HG02840 (cell line): ENCODE measurements around the gene CENPQ.
"Not testable (repeated sequence)": the region's sequence is repeated elsewhere in the genome, so short reads cannot be mapped to it uniquely, and the experiment has no call there.

Source experiments
- ATAC-seq: cut with Tn5 transposase; IDR thresholded peaks from one replicate; pipeline ENCODE4 v1.9.1; 2021; ENCODE audit warnings: mild to moderate bottlenecking, moderate library complexity, moderate number of reproducible peaks; ENCODE audit not compliant: unreplicated experiment, low FRiP score

CENPQ gene, protein sequence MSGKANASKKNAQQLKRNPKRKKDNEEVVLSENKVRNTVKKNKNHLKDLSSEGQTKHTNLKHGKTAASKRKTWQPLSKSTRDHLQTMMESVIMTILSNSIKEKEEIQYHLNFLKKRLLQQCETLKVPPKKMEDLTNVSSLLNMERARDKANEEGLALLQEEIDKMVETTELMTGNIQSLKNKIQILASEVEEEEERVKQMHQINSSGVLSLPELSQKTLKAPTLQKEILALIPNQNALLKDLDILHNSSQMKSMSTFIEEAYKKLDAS

GRCh38 chr6:49462927-49463611 is at the start of gene CENPQ, which contains the start of gene MMUT:
TSS of gene CENPQ (plus strand) at chr6:49463370. CDS start at chr6:49470177, 6,807 bp downstream.
TSS of gene MMUT (minus strand) at chr6:49463253. CDS start at chr6:49459466, 3,787 bp downstream.
- ATAC-seq = peak; percentile 99

GRCh38 chr6:49415358-49415757 is 47.8 kb upstream of the CENPQ start:
- ATAC-seq = no peak

GRCh38 chr6:49416195-49416594 is 47.0 kb upstream of the CENPQ start:
- no peak for ATAC-seq

- no peak for ATAC-seq
Observed at GRCh38 chr6:49423817-49424216, 39.4 kb upstream of the CENPQ start.

DNA sequence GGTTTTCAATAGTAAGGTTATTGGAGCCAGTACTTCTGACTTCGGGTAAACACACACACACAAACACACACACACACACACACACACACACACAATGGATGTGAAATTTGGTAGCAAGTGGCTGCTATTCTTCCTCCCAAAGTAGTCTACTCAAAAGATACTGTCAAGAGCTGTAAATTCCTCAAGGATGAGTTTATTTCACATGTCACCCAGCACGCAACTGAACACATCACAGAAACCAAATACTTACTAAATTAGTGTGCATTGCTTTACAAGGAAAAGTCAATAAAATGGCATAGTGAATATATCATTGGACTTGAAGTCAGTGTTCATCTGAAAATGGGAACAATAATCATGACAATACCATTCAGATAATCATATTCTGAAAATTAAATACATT is 33.0 kb upstream of the CENPQ start:
- ATAC-seq = no peak

GRCh38 chr6:49430866-49431265 is 32.3 kb upstream of the CENPQ start:
- no peak for ATAC-seq

DNA sequence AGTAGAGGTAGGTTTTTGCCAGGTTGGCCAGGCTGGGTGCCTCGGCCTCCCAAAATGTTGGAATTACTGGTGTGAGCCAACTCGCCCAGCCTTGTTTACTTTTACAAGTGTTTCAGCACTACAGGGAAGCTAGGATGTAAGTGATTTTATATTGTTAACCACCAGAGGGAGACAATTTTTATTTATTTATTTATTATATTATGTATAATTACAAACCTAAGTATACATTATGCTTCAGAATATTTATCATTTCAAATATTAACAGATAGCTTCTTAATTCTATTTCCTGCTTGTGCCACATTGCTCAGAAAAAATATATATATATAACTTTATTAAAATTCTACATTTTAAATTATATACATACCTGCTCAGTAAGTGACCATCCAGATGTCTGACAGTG is 9.9 kb upstream of the CENPQ start:
- ATAC-seq = no peak

DNA sequence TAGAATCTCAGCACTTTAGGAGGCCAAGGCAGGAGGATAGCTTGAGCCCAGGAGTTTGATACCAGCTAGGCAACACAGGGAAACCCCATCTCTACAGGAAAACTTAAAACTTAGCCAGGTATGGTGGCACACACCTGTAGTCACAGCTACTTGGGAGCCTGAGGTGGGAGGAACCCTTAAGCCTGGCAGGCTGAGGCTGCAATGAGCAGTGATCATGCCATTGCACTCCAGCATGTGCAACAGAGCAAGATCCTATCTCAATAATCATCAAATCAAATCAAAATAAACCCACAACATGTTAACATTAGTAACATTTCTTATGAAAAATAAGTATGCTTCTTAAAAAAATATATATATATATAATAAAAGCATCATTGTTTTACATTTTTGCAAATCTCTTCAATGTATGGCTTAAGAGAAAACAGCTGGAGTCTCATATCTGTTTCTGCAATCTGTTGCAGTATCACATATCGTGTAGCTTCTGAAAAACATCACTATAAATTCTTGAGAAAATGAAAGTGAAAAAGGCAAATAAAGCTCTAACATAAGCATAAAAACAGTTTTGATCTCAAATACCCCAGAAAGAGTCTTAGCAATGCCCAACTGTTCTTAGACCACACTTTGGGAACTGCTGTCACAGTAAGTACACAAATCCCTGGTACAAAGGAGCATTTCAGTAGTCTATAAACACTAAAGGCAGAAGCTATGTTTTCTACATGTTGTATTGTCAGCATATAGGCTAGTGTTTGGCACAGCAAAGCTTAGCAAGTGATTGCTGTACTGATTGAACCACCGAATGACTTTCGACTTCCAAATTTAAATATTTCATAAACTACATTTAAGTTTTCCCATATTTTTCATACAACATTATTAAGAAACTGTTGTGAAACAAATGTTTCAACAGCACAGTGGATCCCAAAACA is 8.1 kb upstream of the CENPQ start:
- peak; percentile 75 for ATAC-seq

- ATAC-seq = no peak
Observed at GRCh38 chr6:49457771-49458170, 5.4 kb upstream of the CENPQ start.

GRCh38 chr6:49462071-49462470 is 1.1 kb upstream of the CENPQ start:
- ATAC-seq = no peak

GRCh38 chr6:49462599-49462926 is 607 bp upstream of the CENPQ start:
- peak; percentile 4 for ATAC-seq

DNA sequence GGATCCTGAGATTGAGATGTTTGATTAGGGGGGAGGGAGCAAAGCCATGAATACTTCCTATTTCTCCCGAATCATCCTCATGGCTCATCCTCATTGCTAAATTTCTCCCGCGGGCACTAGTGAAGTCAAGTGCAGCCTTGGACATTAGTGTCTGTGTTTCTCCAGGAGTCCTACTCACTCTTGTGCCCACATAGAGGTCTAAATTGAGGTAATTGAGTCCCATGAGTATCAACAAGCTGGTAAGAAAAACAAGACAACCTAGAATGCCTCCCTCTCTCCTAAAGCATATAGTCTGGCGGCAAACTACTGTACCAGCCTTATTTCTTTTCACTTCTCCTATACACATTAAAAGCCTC is 420 bp downstream of the CENPQ start:
- ATAC-seq = peak; percentile 0

- ATAC-seq = no peak
Observed at GRCh38 chr6:49464691-49465090, 1.5 kb downstream of the CENPQ start.

- no peak for ATAC-seq
Observed at GRCh38 chr6:49468042-49468441, 4.9 kb downstream of the CENPQ start.

DNA sequence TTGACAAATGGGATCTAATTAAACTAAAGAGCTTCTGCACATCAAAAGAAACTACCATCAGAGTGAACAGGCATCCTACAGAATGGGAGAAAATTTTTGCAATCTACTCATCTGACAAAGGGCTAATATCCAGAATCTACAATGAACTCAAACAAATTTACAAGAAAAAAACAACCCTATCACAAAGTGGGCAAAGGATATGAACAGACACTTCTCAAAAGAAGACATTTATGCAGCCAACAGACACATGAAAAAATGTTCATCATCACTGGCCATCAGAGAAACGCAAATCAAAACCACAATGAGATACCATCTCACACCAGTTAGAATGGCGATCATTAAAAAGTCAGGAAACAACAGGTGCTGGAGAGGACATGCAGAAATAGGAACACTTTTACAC is 13.4 kb downstream of the CENPQ start:
- not testable (repeated sequence) for ATAC-seq

- no peak for ATAC-seq
Observed at GRCh38 chr6:49479308-49479970, 16.3 kb downstream of the CENPQ start.

GRCh38 chr6:49481846-49482245 is 18.7 kb downstream of the CENPQ start:
- ATAC-seq = not testable (repeated sequence)

DNA sequence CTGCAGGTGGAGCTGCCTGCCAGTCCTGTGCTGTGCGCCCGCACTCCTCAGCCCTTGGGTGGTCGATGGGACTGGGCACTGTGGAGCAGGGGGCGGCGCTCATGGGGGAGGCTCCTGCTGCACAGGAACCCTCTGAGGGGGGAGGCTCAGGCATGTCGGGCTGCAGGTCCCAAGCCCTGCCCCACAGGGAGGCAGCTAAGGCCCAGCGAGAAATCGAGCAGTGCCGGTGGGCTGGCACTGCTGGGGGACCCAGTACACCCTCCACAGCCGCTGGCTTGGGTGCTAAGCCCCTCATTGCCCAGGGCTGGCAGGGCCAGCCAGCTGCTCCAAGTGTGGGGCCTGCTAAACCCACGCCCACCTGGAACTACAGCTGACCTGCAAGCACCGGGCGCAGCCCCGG is 20.2 kb downstream of the CENPQ start:
- ATAC-seq = not testable (repeated sequence)

- ATAC-seq = no peak
Observed at GRCh38 chr6:49490633-49491032, 27.5 kb downstream of the CENPQ start.

GRCh38 chr6:49497304-49497703 is 34.1 kb downstream of the CENPQ start:
- ATAC-seq = no peak

GRCh38 chr6:49499126-49499525 is 36.0 kb downstream of the CENPQ start:
- ATAC-seq = no peak
